Skeletal muscle satellite cell (primary cell): ENCODE results near the gene TRANK1. TPM values are rescaled to one million over a fixed set of nuclear protein-coding genes. Genes with fewer than 3 reads are reported as not detected.
A peak's percentile ranks its signal among the peaks of the same experiment; 100 is the strongest.

ENCODE experiments used
- H3K27me3 ChIP-seq: 2 replicates; pipeline ENCODE4 v1.7.0; 2013; ENCODE audit warnings: low read length; ENCODE audit not compliant: control insufficient read depth, insufficient read depth
- H3K36me3 ChIP-seq: 2 replicates; pipeline ENCODE4 v1.7.0; 2013; ENCODE audit warnings: mild to moderate bottlenecking, control low read depth, low read length; ENCODE audit not compliant: insufficient read depth
- H3K4me1 ChIP-seq: 2 replicates; pipeline ENCODE4 v1.7.0; 2013; ENCODE audit warnings: low read length; ENCODE audit not compliant: control insufficient read depth, insufficient read depth
- H3K4me2 ChIP-seq: 2 replicates; pipeline ENCODE4 v1.7.0; 2013; ENCODE audit warnings: mild to moderate bottlenecking, low read length
- H3K4me3 ChIP-seq: 2 replicates; pipeline ENCODE4 v1.7.0; 2013; ENCODE audit warnings: low read length
- H3K9ac ChIP-seq: 2 replicates; pipeline ENCODE4 v1.7.0; 2013; ENCODE audit warnings: mild to moderate bottlenecking, low read depth, low read length, moderate library complexity
- H3K9me3 ChIP-seq: replicated peaks from 2 replicates; pipeline ENCODE4 v1.7.0; 2013; ENCODE audit warnings: mild to moderate bottlenecking, control low read depth, low read length
- total RNA-seq: library from RNA; depleted of rRNA; stranded (reverse); fragments of >200 nt; gene quantifications from 2 replicates; pipeline ENCODE4 v1.2.3, GENCODE V29; 2012; rRNA removed

Gene TRANK1
- 4.3 and 4.8 TPM in 2 replicates for total RNA-seq

DNA sequence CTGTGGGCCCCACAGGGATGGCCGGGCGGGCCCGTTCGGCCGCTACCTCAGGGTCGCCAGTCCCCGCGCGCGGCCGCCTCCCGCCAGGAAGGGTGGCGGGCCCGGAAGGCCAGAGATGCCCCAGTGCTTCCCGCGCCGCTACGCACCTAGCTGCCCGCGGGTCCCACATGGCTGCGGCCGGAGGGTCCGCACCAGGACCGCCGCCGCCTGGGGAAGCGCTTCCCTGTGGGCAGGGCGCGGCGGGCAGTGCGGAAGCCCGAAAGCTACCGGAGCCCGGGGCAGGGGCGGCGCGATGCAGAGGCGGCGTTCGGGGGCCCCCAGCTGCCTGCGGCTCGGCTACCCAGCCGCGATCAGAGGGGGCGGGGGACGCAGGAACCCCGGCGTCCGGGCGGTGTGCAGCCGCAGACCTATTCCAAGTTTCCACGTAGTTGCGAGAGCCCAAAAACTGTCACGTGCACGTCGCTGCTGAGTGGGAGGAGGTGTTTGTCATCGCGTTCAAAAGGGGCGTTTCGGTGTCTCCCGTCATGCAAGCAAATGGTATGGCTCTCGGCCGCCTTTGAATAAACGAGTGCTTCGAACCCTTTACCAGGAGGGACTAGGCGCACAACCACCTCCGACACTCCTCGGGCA, at the start of gene TRANK1:
TSS of gene TRANK1 (minus strand) at position 414 of the 630 bp plus-strand sequence. CDS start at position 169, 245 bp downstream.
- H3K4me3 ChIP-seq: peak within 1 kb of the TSS; percentile 86
- no peaks in the 10 kb centered on the region for H3K9me3 ChIP-seq
- no peaks in the 10 kb centered on the region for H3K4me1 ChIP-seq
- H3K27me3 ChIP-seq: no peaks in the 10 kb centered on the region
- peak within 1 kb of the TSS; percentile 99 for H3K4me2 ChIP-seq
- H3K9ac ChIP-seq: peak within 1 kb of the TSS; percentile 83
- H3K36me3 ChIP-seq: no peaks in the 10 kb centered on the region

DNA sequence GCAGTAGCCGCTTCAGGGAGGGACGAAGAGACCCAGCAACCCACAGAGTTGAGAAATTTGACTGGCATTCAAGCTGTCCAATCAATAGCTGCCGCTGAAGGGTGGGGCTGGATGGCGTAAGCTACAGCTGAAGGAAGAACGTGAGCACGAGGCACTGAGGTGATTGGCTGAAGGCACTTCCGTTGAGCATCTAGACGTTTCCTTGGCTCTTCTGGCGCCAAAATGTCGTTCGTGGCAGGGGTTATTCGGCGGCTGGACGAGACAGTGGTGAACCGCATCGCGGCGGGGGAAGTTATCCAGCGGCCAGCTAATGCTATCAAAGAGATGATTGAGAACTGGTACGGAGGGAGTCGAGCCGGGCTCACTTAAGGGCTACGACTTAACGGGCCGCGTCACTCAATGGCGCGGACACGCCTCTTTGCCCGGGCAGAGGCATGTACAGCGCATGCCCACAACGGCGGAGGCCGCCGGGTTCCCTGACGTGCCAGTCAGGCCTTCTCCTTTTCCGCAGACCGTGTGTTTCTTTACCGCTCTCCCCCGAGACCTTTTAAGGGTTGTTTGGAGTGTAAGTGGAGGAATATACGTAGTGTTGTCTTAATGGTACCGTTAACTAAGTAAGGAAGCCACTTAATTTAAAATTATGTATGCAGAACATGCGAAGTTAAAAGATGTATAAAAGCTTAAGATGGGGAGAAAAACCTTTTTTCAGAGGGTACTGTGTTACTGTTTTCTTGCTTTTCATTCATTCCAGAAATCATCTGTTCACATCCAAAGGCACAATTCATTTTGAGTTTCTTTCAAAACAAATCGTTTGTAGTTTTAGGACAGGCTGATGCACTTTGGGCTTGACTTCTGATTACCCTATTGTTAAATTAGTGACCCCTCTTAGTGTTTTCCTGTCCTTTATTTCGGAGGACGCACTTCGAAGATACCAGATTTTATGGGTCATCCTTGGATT, 48.8 kb upstream of the TRANK1 start, which contains the start of gene MLH1:
TSS of gene MLH1 (plus strand) at position 193 of the 958 bp plus-strand sequence. CDS start at position 223, 30 bp downstream.
- Histone ChIP-seq H3K9ac (peak within 1 kb of the TSS; percentile 92), H3K4me3 (peak within 1 kb of the TSS; percentile 80), H3K9me3 (no peaks in the 10 kb centered on the region), H3K36me3 (peaks cover 24% of the 10 kb centered on the region), H3K4me2 (peak within 1 kb of the TSS; percentile 84), H3K4me1 (peaks cover 32% of the 10 kb centered on the region), H3K27me3 (no peaks in the 10 kb centered on the region)

DNA sequence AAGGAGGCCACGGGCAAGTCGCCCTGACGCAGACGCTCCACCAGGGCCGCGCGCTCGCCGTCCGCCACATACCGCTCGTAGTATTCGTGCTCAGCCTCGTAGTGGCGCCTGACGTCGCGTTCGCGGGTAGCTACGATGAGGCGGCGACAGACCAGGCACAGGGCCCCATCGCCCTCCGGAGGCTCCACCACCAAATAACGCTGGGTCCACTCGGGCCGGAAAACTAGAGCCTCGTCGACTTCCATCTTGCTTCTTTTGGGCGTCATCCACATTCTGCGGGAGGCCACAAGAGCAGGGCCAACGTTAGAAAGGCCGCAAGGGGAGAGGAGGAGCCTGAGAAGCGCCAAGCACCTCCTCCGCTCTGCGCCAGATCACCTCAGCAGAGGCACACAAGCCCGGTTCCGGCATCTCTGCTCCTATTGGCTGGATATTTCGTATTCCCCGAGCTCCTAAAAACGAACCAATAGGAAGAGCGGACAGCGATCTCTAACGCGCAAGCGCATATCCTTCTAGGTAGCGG, 48.0 kb upstream of the TRANK1 start, which contains the start of gene EPM2AIP1:
TSS of gene EPM2AIP1 (minus strand) at position 326 of the 520 bp plus-strand sequence. CDS start at position 272, 54 bp downstream.
- H3K36me3 ChIP-seq: peaks cover 18% of the 10 kb centered on the region
- peak within 1 kb of the TSS; percentile 92 for H3K9ac ChIP-seq
- no peaks in the 10 kb centered on the region for H3K9me3 ChIP-seq
- peak within 1 kb of the TSS; percentile 84 for H3K4me2 ChIP-seq
- H3K27me3 ChIP-seq: no peaks in the 10 kb centered on the region
- peaks cover 32% of the 10 kb centered on the region for H3K4me1 ChIP-seq
- peak within 1 kb of the TSS; percentile 80 for H3K4me3 ChIP-seq

DNA sequence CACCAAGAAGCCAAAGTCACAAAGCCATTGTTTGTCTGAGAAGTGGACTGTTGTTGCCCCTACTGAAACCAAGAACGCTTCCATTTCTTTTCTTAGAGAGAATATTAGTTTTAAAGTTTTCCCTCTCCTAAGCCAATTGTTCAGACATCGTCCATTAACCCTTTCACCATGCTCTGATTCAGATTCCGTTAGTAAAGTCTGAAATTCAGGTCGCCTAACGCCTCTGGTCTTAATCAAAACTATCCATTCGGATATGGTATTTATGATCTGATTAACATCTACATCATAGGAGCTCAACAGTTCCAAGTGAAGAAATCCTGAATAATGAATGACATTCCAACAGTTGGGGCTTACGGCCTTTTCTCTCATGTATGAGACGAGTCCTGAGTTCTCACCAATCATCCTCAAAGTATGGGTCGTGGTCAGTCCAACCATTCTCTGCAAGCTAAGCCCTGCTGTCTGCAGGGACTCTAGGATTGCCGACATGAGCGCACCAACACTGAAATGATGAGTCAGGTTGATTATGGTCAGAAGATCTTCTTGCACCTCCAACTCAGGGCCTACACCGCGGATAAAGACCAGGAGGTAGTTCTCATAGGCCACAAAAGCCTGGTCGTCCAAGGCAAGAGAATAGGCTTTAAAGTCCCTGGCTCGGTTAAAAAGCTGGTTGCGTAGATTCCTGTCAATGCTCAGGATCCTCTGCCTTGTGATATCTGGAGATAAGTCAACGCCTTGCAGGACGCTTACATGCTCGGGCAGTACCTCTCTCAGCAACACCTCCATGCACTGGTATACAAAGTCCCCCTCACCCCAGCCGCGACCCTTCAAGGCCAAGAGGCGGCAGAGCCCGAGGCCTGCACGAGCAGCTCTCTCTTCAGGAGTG, 47.3 kb upstream of the TRANK1 start:
- peaks cover 32% of the 10 kb centered on the region for H3K4me1 ChIP-seq

DNA sequence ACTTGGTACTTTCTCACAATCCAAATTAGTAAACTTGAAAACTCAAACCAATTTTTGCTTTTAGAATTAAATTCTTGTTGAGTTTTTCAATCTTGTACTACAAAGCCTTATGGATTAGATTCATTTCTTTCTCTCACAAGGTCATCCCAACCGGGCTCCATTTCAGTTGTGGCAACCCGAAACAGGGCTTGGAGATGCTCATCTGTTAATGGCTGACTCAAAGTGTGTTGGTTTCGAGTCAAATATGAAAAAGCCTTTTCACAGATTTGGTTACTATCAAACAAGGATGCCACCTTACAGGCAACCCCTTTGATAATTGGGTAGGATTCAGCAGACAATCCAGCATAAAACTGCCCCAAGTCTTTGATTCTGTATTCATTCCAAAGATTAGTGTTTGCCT, 46.3 kb upstream of the TRANK1 start:
- H3K4me3 ChIP-seq: peak overlapping the region; percentile 77
- H3K9me3 ChIP-seq: no peaks in the 10 kb centered on the region
- no peaks in the 10 kb centered on the region for H3K27me3 ChIP-seq
- peaks cover 14% of the 10 kb centered on the region for H3K36me3 ChIP-seq
- peak overlapping the region; percentile 83 for H3K4me2 ChIP-seq
- peak overlapping the region; percentile 88 for H3K9ac ChIP-seq
- H3K4me1 ChIP-seq: peaks cover 32% of the 10 kb centered on the region

More for the DNA sequence above, 47.3 kb upstream of the TRANK1 start:
- H3K36me3 ChIP-seq: peaks cover 14% of the 10 kb centered on the region
- no peaks in the 10 kb centered on the region for H3K27me3 ChIP-seq
- H3K9ac ChIP-seq: peak overlapping the region; percentile 88
- H3K4me3 ChIP-seq: peak overlapping the region; percentile 77
- H3K9me3 ChIP-seq: no peaks in the 10 kb centered on the region
- H3K4me2 ChIP-seq: peak overlapping the region; percentile 83

DNA sequence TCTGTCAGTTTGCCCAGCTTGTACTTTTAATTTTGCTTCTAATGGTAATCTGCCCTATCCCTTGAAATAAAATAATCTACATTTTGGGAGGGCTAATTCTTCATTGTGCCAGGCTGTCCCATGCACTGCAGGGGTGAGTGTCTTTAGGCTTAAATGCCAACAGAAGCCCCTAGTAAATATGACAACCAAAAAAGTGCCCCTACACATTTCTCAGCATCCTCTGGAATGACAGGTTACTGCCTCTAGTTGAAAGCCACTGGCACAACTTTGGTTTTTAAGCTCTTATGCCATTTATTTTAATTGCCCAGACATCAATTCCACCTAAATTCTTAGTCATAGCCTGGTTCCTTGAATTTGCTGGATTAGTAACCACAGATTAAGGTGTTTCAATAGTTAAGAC, 44.7 kb upstream of the TRANK1 start:
- Histone ChIP-seq H3K9me3 (no peaks in the 10 kb centered on the region), H3K36me3 (peaks cover 29% of the 10 kb centered on the region), H3K9ac (no peak overlapping the region), H3K4me2 (peak overlapping the region; percentile 83), H3K4me3 (peak overlapping the region; percentile 3), H3K27me3 (no peaks in the 10 kb centered on the region), H3K4me1 (peaks cover 32% of the 10 kb centered on the region)

DNA sequence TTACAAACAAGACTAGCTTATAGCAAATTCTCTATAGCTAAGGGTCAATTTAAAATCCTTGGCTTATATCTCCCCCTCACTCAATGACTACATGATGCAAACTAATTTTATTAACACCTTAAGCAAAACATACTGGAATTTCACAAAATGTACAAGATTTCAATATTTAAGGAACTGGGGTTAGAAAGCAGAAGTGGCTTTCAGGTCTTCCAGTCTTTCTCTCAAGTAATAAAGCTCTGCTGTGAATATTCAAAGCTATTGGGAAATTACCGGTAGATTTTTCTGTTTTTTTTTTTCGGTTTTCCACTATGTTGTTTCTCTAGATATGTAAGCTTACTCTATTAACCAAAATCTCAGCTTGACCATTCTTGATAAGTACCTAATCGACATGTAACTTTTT, 44.2 kb upstream of the TRANK1 start:
- Histone ChIP-seq H3K27me3 (no peaks in the 10 kb centered on the region), H3K4me3 (peak overlapping the region; percentile 3), H3K9ac (no peak overlapping the region), H3K4me2 (peak overlapping the region; percentile 83), H3K4me1 (peaks cover 29% of the 10 kb centered on the region), H3K36me3 (peaks cover 33% of the 10 kb centered on the region), H3K9me3 (no peaks in the 10 kb centered on the region)

DNA sequence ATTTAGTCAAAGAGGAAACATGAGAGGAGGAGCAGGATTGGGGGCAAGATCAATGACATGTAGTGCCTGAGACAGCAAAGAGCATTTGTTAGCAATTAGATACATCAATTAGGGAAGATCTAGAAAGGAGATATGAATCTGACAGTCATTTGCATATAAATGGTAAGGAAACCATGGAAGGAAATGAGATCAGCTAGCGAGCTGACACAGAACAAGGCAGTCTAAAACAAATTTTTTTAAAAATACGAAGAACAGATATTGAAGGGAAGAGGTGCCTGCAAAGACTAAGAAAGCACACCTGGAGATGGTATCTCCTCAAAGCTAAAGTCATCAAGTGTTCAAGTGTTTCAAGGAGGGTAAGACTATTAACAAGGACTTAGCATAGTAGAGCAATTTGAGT, 43.5 kb upstream of the TRANK1 start:
- no peak overlapping the region for H3K4me3 ChIP-seq
- peaks cover 38% of the 10 kb centered on the region for H3K36me3 ChIP-seq
- no peaks in the 10 kb centered on the region for H3K9me3 ChIP-seq
- H3K27me3 ChIP-seq: no peaks in the 10 kb centered on the region
- H3K4me2 ChIP-seq: no peak overlapping the region
- peaks cover 29% of the 10 kb centered on the region for H3K4me1 ChIP-seq
- no peak overlapping the region for H3K9ac ChIP-seq

DNA sequence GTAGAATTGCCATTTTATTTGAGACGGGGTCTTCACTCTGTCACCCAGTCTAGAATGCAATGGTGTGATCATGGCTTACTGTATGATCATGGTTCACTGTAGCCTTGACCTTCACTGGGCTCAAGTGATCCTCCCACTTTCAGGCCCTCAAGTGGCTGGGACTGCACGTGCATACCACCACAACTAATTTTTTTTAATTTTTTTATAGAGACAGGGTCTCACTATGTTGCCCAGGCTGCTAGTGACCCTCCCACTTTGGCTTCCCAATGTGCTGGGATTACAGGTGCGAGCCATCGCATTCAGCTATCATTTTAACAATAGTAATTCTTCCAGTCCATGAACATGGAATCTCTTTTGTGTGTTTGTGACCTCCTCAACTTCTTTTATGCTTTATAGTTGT, 36.2 kb upstream of the TRANK1 start:
- no peaks in the 10 kb centered on the region for H3K4me1 ChIP-seq
- peaks cover 30% of the 10 kb centered on the region for H3K36me3 ChIP-seq
- H3K9me3 ChIP-seq: no peaks in the 10 kb centered on the region
- no peaks in the 10 kb centered on the region for H3K27me3 ChIP-seq
- no peak overlapping the region for H3K4me2 ChIP-seq
- no peak overlapping the region for H3K4me3 ChIP-seq
- H3K9ac ChIP-seq: no peak overlapping the region

DNA sequence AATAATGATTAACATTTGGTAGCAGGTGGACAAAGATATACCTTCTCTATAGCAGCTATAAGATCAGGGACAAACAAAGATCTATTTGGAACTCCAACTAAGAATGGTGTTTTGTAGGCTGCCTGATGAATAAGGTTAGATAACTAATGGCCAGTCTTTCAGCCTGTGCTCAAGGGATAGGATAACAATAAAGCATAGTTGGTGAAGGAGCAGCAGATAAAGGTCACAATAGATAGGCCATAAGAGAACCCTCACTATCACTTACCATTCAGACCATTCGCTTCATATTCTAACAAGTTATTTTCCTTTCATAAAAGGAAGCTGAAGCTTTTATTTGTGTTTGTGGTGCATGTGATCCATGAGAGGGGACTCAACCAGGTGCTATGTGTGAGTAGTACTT, 28.3 kb upstream of the TRANK1 start:
- Histone ChIP-seq H3K27me3 (no peaks in the 10 kb centered on the region), H3K4me1 (peaks cover 8% of the 10 kb centered on the region), H3K4me3 (no peak overlapping the region), H3K9me3 (no peaks in the 10 kb centered on the region), H3K4me2 (no peak overlapping the region), H3K36me3 (no peaks in the 10 kb centered on the region), H3K9ac (no peak overlapping the region)
